ENCODE measurements around the gene FOXR1.

- TF ChIP-seq CTCF (IDR thresholded peaks at IDR 0.05) (no peak), POLR2A (IDR thresholded peaks at IDR 0.05) (no peak)
Measured at GRCh38 chr11:118971646-118972045, at the start of gene FOXR1.
